Fibroblast of pulmonary artery (primary cell): ENCODE data around the gene MARCO.

Experiments
- DNase-seq: peaks from one replicate; pipeline ENCODE4 v3.0.0-alpha.2; 2010; ENCODE audit warnings: low read depth
- H3K4me3 ChIP-seq: replicated peaks from 2 replicates; pipeline ENCODE4 v1.5.1; 2011; ENCODE audit warnings: low read depth, mild to moderate bottlenecking, control low read depth, low read length, moderate library complexity
- CTCF ChIP-seq: IDR thresholded peaks from 2 replicates; pipeline ENCODE4 v1.5.1; 2011; ENCODE audit warnings: mild to moderate bottlenecking, control low read depth, low read length, inconsistent platforms; ENCODE audit errors: missing control alignments

Gene MARCO

DNA sequence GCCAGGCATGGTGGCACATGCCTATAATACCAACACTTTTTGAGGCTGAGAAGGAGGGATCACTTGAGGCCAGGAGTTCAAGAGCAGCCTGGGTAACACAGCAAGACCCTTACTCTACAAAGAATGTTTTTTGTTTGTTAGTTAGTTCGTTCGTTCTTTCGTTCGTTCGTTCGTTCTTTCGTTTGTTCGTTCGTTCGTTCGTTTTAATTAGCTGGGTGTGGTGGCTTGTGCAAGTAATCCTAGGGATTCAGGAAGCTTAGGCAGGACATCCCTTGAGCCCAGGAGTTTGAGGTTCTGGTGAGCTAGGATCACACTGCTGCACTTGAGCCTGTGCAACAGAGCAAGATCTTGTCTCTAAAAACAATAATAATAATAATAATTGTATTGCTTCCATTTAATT is 98.7 kb downstream of the MARCO start:
- TF ChIP-seq CTCF, result no peak
- H3K4me3 ChIP-seq, result no peak overlapping the region
- DNase-seq, result no peak
